ENCODE results near the gene IDH3A. TPM values are rescaled to one million over a fixed set of nuclear protein-coding genes. Genes with fewer than 3 reads are reported as not detected.

The IDH3A gene
- total RNA-seq, 1 experiment from 2014 or later = 67.8 TPM

- no peaks in the 10 kb centered on the region for H3K36me3 ChIP-seq (ENCODE audit: low read depth)
- H3K4me3 ChIP-seq = no peak overlapping the region
- no peaks in the 10 kb centered on the region for H4K20me1 ChIP-seq (ENCODE audit: insufficient read depth)
- no peaks in the 10 kb centered on the region for H3K9me3 ChIP-seq (ENCODE audit: insufficient read depth, low read depth)
- CTCF ChIA-PET = interaction anchor here (1.4 kb wide), 1 partner anchor 9 kb away, joined by 4 read pairs; no protein-coding TSS in a partner anchor
- no peak overlapping the region for H3K4me2 ChIP-seq
- H3K27me3 ChIP-seq (ENCODE audit: insufficient read depth, low read depth) = peaks cover 3% of the 10 kb centered on the region; the same call in 1 of the 2 replicates
- no peak overlapping the region for H3K27ac ChIP-seq
- peaks cover 36% of the 10 kb centered on the region for H3K4me1 ChIP-seq (replicated peaks; ENCODE audit: insufficient read depth)
- no peak overlapping the region for H2AFZ ChIP-seq
- intact Hi-C loops (cut with micrococcal nuclease; ENCODE audit: unreplicated experiment) = no loop called here
- peaks cover 11% of the 10 kb centered on the region; the same call in 1 of the 2 replicates for H3F3A ChIP-seq (ENCODE audit: insufficient read depth, low read depth)
- no peak for DNase-seq
- no TSS peak for BruUV-seq (replicated peaks)
- no peaks in the 10 kb centered on the region for H3K79me2 ChIP-seq (ENCODE audit: low read depth)
- no peak for TF ChIP-seq CTCF (conservative IDR thresholded peaks at IDR 0.05)
- no peak for TF ChIP-seq EZH2 (IDR thresholded peaks at IDR 0.05; ENCODE audit: low read depth)
- POLR2A ChIA-PET (ENCODE audit: unreplicated experiment) = no interaction called here
- no peaks in the 10 kb centered on the region for H3K9me2 ChIP-seq (ENCODE audit: insufficient read depth)
These were observed 55.5 kb downstream of the IDH3A start for GRCh38 chr15:78204351-78205309.

DNA sequence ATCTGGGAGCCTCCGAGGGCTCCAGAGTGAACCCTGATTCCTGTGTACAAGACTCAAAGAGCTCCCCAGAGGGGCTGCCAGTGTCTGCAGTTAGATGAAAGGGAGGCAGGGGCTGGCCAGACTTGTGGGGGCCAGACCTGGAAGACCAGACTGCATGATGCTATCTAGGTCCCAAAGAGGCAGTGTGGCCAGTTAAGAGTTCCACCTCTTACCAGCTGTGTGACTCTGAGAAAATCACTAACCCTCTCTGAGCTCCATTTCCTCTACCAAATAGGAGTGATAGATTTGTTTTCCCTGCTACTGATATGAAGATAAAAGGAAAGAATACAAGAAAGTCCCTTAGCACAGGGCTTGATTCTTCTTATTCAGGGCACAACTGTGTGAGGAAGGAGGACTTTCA is 56.2 kb downstream of the IDH3A start:
- Histone ChIP-seq H3K79me2 (ENCODE audit: low read depth) (no peaks in the 10 kb centered on the region), H3K9me3 (ENCODE audit: insufficient read depth, low read depth) (no peaks in the 10 kb centered on the region), H3F3A (ENCODE audit: insufficient read depth, low read depth) (peaks cover 18% of the 10 kb centered on the region; the same call in 1 of the 2 replicates), H3K9me2 (ENCODE audit: insufficient read depth) (no peaks in the 10 kb centered on the region), H4K20me1 (ENCODE audit: insufficient read depth) (no peaks in the 10 kb centered on the region), H2AFZ (no peak overlapping the region), H3K36me3 (ENCODE audit: low read depth) (no peaks in the 10 kb centered on the region), H3K4me2 (no peak overlapping the region), H3K4me3 (no peak overlapping the region), H3K27ac (no peak overlapping the region), H3K27me3 (ENCODE audit: insufficient read depth, low read depth) (peaks cover 3% of the 10 kb centered on the region; the same call in 1 of the 2 replicates), H3K4me1 (replicated peaks; ENCODE audit: insufficient read depth) (peaks cover 43% of the 10 kb centered on the region)
- ChIA-PET POLR2A (ENCODE audit: unreplicated experiment) (interaction anchor here (0.5 kb wide), 1 partner anchor 10 kb away, joined by 7 read pairs; no protein-coding TSS in a partner anchor), CTCF (interaction anchor here (0.6 to 1.4 kb wide), 2 partner anchors 10 to 1715 kb away, joined by 3 to 4 read pairs; no protein-coding TSS in a partner anchor)
- BruUV-seq (replicated peaks) = no TSS peak
- TF ChIP-seq EZH2 (IDR thresholded peaks at IDR 0.05; ENCODE audit: low read depth) = no peak
- no peak for TF ChIP-seq CTCF (conservative IDR thresholded peaks at IDR 0.05)
- no peak for DNase-seq
- intact Hi-C loops (cut with micrococcal nuclease; ENCODE audit: unreplicated experiment) = no loop called here

DNA sequence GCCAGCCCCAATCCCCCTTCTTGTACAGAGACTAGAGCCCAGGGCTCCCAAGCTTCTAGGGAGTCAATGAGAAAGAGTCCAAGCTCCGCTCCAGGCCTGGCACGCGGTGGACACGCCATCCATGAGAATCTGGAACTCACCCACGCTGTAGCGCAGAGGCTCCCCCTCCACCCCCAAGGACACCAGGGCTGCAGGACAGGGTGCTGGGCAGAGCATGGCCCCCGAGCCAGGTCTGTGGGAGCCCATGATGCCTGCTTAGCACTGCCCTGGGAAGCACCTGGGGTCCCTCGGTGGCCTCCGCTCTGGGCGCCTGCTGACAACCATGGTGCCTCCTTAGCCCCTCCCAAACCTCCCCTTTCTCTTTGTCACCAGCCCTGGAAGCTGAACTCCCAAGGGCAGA is 56.7 kb downstream of the IDH3A start:
- Histone ChIP-seq H4K20me1 (ENCODE audit: insufficient read depth) (no peaks in the 10 kb centered on the region), H3K4me2 (no peak overlapping the region), H3K27me3 (ENCODE audit: insufficient read depth, low read depth) (peaks cover 3% of the 10 kb centered on the region; the same call in 1 of the 2 replicates), H3K36me3 (ENCODE audit: low read depth) (no peaks in the 10 kb centered on the region), H3F3A (ENCODE audit: insufficient read depth, low read depth) (peaks cover 23% of the 10 kb centered on the region; the same call in 1 of the 2 replicates), H3K4me1 (replicated peaks; ENCODE audit: insufficient read depth) (peaks cover 49% of the 10 kb centered on the region), H2AFZ (no peak overlapping the region), H3K27ac (no peak overlapping the region), H3K4me3 (no peak overlapping the region), H3K79me2 (ENCODE audit: low read depth) (no peaks in the 10 kb centered on the region), H3K9me3 (ENCODE audit: insufficient read depth, low read depth) (no peaks in the 10 kb centered on the region), H3K9me2 (ENCODE audit: insufficient read depth) (no peaks in the 10 kb centered on the region)
- no peak for TF ChIP-seq EZH2 (IDR thresholded peaks at IDR 0.05; ENCODE audit: low read depth)
- no peak for TF ChIP-seq CTCF (conservative IDR thresholded peaks at IDR 0.05)
- no peak for DNase-seq
- BruUV-seq (replicated peaks) = no TSS peak
- ChIA-PET CTCF (interaction anchor here (0.6 kb wide), 1 partner anchor 1714 kb away, joined by 3 read pairs; no protein-coding TSS in a partner anchor), POLR2A (ENCODE audit: unreplicated experiment) (interaction anchor here (0.5 kb wide), 1 partner anchor 10 kb away, joined by 7 read pairs; no protein-coding TSS in a partner anchor)
- intact Hi-C loops (cut with micrococcal nuclease; ENCODE audit: unreplicated experiment) = no loop called here
